ENCODE results near the gene GABPA.
"Not testable (repeated sequence)": the region's sequence is repeated elsewhere in the genome, so short reads cannot be mapped to it uniquely, and the experiment has no call there.

The GABPA gene

DNA sequence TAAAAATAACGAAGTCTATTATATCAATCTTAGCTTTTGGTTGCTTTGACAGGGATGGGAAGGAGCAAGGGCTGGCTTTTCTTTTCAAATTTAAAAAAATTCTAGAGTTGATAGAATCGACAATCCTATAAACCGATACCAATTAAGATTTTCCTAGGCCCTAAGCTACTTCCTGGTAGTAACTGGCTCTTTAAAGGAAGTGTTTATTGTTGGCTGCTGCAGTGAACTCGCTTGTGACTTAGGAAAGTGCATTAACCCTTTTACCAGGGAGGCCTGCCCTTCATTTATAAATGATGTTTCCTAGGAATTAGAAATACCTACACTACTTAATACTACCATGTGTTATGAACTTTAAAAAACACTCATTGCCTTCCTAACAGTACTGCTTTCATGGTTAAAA lies 33.2 kb upstream of the GABPA start:
- TF ChIP-seq, protein P1, sequence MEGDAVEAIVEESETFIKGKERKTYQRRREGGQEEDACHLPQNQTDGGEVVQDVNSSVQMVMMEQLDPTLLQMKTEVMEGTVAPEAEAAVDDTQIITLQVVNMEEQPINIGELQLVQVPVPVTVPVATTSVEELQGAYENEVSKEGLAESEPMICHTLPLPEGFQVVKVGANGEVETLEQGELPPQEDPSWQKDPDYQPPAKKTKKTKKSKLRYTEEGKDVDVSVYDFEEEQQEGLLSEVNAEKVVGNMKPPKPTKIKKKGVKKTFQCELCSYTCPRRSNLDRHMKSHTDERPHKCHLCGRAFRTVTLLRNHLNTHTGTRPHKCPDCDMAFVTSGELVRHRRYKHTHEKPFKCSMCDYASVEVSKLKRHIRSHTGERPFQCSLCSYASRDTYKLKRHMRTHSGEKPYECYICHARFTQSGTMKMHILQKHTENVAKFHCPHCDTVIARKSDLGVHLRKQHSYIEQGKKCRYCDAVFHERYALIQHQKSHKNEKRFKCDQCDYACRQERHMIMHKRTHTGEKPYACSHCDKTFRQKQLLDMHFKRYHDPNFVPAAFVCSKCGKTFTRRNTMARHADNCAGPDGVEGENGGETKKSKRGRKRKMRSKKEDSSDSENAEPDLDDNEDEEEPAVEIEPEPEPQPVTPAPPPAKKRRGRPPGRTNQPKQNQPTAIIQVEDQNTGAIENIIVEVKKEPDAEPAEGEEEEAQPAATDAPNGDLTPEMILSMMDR (IDR thresholded peaks at IDR 0.05; ENCODE audit: low read depth, low read length): no peak
- H3K4me3 ChIP-seq (ENCODE audit: low read depth, low read length): no peak overlapping the region

DNA sequence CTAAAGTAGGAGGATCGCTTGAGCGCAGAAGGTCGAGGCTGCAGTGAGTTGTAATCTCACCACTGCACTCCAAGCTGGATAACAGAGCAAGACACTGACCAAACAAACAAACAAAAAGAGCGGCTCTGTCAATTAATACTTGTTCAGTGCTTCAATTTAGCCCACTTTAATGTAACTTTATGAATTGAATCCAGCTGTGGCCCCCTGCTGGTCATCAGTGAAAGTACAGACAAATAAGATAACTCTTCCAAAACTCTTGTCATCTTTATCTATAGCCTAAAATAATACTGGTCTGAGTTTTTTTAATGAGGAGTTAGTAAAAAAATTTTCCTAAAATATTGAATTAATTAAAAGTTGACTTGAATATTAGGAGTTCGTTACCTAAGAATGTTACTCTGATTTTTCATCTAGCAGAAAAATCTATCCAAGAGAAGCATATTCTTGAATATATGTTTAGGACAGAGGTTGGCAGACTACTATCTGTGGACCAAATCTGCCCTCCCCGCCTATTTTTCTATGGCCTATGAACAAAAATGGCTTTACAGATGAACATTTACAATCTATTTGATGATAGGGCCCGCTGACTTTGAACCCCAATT lies 26.2 kb upstream of the GABPA start:
- TF ChIP-seq, protein P1 (IDR thresholded peaks at IDR 0.05; ENCODE audit: low read depth, low read length): peak; percentile 50
- H3K4me3 ChIP-seq (ENCODE audit: low read depth, low read length): no peak overlapping the region

DNA sequence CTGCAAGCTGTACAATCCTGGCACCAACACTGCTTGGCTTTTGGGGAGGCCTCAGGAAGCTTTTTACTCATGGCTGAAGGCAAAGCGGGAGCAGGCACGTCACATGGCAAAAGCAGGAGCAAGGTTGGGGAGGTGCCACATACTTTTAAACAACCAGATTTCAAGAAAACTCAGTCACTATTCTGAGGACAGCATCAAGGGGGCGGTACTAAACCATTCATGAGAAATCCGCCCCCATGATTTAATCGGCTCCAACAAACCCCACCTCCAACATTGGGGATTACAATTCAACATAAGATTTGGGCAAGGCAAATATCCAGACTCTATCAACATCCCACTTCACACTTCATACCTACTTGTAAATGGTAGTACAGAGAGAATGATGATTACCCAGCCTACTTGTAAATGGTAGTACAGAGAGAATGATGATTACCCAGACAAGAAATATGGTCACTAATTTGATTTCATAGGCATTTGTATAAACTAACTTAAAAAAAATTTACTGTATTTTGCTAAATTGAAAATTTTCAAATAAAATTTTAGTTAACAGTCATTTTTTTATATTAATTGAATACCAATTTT lies 25.0 kb upstream of the GABPA start:
- no peak overlapping the region for H3K4me3 ChIP-seq (ENCODE audit: low read depth, low read length)
- TF ChIP-seq, protein P1 (IDR thresholded peaks at IDR 0.05; ENCODE audit: low read depth, low read length): no peak

DNA sequence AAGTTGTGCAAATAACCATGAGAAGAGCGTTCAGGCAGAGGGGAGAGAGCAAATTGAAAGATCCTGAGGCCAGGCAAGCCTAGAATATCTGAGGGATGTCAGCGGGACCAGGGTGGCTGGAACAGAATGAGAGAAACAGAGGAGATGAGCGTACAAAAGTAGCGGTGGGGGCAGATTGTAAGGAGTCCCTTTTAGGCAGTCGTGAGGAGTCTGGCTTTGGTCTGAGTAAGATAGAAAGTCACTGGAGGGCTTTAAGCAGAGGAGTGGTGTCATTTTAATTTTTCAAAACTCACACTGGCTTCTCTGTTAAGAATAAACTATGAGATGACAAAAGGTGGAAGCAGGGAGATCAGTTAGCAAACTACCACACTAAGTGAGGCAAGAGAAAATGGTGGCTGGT lies 24.2 kb upstream of the GABPA start:
- H3K4me3 ChIP-seq (ENCODE audit: low read depth, low read length): no peak overlapping the region
- TF ChIP-seq, protein P1 (IDR thresholded peaks at IDR 0.05; ENCODE audit: low read depth, low read length): no peak

DNA sequence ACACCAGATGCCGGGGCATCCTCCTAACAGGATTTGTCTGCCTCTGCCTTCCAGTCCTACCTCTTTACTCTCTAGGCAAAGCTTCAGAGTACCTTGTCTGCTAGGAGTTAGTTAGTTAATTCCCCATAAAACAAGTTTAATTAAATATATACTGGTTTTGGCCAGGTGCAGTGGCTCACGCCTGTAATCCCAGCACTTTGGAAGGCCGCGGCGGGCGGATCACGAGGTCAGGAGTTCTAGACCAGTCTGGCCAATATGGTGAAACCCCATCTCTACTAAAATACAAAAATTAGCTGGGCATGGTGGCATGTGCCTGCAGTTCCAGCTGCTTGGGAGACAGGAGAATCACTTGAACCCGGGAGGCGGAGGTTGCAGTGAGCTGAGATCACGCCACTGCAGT lies 20.7 kb upstream of the GABPA start:
- H3K4me3 ChIP-seq (ENCODE audit: low read depth, low read length): not testable (repeated sequence)

DNA sequence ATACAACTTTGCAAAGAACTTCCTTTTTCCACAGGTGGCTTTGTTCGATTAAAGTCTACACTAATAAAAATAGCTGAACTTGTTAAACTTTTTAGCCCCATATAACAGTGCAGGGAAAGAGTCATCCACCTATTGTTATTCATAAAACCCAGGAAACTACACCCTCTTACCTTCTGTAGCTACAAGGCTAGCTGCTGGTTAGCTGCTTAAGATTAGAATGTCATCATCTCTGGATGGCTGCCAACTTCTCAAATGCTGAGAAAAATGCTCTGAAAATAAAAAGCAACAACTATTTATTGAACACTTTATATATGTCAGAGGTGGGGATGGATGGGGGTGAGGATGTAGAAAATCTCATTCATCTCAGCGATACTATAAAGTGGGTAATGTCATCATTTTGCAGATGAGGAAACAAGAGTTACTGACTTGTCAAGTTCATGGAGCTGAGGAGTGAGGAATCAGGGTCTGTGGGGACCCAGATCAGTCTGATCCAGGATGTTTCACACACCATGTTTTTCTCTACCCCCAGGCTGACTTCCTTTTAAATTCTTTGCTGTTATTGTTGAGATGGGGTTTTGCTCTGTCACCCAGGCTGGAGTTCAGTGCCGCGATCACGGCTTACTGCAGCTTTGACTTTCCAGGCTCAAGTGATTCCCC lies 17.2 kb upstream of the GABPA start:
- TF ChIP-seq, protein P1 (IDR thresholded peaks at IDR 0.05; ENCODE audit: low read depth, low read length): no peak

DNA sequence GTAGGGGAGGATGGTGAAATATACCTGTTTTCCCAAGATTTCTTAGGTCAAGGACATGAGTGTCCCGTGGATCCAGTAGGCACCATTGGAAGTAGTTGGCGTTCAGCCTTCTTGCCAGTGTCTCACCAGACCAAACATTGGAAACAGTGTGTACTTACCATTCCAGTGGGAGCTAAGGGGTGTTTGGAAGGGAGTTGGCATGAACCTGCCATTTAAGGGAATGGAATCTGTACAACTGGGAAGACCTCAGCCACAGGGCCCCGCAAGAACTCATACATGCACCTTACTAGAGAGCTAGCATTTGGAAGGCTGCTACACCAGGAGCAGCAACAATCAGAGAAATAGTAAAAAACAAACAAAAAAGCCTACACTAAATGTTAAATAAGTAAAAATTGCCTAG lies 12.8 kb upstream of the GABPA start:
- TF ChIP-seq, protein P1 (IDR thresholded peaks at IDR 0.05; ENCODE audit: low read depth, low read length): no peak
- no peak overlapping the region for H3K4me3 ChIP-seq (ENCODE audit: low read depth, low read length)

More for the DNA sequence above, 17.2 kb upstream of the GABPA start:
- H3K4me3 ChIP-seq (ENCODE audit: low read depth, low read length): no peak overlapping the region

Data from WI38 (cell line).